ENCODE measurements around the gene IL27RA.

IL27RA gene

DNA sequence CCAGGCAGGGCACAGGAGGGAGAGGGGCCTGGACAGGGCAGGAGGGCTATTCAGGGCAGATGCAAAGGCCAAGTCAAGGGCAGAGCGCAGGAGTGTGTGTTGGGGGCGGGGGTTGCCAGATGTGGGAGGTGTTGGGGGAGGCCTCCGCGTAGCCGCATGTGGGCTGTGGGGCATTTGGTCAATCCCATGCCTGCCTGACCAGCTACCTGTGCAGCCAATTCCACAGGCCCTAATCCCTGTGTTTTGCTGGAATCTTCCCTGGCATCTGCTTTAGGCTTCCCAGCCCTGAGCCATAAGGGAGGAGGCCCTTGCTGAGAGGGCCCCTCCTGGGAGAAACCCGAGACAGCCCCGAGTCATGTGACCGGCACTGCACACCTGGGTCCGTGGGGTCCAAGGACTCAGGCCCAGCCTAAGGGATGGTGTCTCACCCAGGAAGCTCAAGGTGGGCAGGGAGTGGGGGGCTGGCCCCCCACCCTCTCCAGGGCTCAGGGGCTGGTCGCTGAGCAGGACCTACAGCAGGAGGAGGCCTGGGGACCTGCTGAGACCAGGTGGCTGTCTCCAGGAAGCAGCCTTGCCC, 45.7 kb upstream of the IL27RA start:
- no peak overlapping the region for H3K27ac ChIP-seq
- TF ChIP-seq CTCF (conservative IDR thresholded peaks at IDR 0.05), result no peak

DNA sequence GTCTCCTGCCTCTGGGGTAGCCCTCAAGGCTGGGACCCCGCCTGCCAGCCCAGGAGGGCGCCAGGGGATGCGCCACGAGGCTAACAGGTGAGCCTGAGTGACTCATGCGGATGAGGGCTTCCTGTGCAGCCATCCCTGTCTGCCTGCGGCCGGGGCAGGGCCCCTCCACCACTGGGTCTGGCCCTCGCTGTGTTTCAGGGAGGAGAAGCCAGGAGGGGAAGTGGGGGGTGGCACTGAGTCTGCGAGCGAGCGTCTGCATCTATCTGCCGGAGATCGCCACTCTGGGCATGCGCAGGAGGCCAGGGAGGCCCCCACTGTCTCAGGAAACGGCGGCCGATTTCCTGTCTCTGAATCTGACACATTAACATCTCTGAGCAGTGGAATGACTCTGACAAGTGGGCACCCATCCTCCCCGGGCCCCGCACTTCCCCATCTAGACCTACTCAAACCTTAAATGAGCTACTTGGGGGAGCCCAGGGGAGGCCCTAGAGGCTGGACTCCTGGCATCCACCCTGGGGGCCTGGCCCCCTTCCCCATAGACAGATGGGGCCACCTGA, 45.1 kb upstream of the IL27RA start:
- H3K27ac ChIP-seq, result no peak overlapping the region
- TF ChIP-seq CTCF (conservative IDR thresholded peaks at IDR 0.05), result no peak

- TF ChIP-seq CTCF (conservative IDR thresholded peaks at IDR 0.05), result no peak
- H3K27ac ChIP-seq, result no peak overlapping the region
Observed at GRCh38 chr19:13987101-13987890, 44.3 kb upstream of the IL27RA start.

DNA sequence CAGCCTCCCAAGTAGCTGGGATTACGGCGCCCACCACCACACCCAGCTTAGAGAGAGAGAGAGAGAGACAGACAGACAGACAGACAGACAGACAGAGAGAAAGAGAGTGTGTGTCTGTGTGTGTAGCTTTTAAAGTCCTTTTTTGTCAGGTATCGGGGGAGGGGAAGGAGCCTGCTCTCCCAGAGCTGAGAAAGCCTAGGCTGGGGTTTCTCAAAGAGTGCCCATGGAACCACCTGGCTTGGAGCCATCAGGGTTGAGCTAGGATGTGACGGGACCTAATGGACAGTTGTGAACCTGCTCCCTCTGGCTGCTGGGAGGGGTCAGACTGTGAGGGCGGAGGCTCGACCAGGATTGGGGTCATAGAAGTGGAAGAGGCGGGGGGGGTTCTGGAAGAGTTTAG, 42.1 kb upstream of the IL27RA start:
- TF ChIP-seq CTCF (conservative IDR thresholded peaks at IDR 0.05), result no peak

DNA sequence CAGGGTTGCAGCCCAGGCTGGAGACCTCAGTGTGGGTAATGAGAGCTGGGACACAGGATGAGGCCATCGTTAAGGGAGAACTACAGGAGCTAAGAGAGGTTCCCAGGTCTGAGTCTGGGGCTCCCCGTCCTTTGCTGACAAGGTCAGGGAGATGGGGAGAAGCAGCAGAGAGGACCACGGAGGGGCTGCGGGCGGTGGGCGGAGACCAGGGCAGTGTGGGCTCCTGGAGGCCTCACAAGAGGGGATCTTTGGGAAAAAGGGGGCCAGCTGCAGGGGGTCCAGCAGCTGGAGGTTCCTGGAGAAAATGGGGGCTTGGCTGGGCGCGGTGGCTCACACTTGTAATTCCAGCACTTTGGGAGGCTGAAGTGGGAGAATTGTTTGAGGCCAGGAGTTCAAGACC, 41.5 kb upstream of the IL27RA start:
- no peak for TF ChIP-seq CTCF (conservative IDR thresholded peaks at IDR 0.05)
- H3K27ac ChIP-seq, result no peak overlapping the region

More for the DNA sequence above, 42.1 kb upstream of the IL27RA start:
- no peak overlapping the region for H3K27ac ChIP-seq

GRCh38 chr19:13992025-13992424, 39.5 kb upstream of the IL27RA start:
- TF ChIP-seq CTCF (conservative IDR thresholded peaks at IDR 0.05), result no peak
- no peak overlapping the region for H3K27ac ChIP-seq

- TF ChIP-seq CTCF (conservative IDR thresholded peaks at IDR 0.05), result no peak
- no peak overlapping the region for H3K27ac ChIP-seq
Observed at GRCh38 chr19:13993590-13994300, 37.8 kb upstream of the IL27RA start.

All from VCaP (cell line).